KMS-11 (cell line): ENCODE results near the gene ANO5.

Experiments used
- H2AFZ ChIP-seq: fragments of 200-600 bp; sonication (generic); 2 replicates; pipeline ENCODE4 v1.6.1; 2016; ENCODE audit warnings: antibody characterized with exemption, mixed run types, low read depth
- H3K27ac ChIP-seq: fragments of 200-600 bp; sonication (generic); 2 replicates; pipeline ENCODE4 v1.6.1; 2016; ENCODE audit warnings: mild to moderate bottlenecking, mixed run types
- H3K27me3 ChIP-seq: fragments of 200-600 bp; sonication (generic); 2 replicates; pipeline ENCODE4 v1.6.1; 2017; ENCODE audit warnings: mild to moderate bottlenecking, low read depth, mixed run types, moderate library complexity; ENCODE audit not compliant: insufficient read depth
- H3K36me3 ChIP-seq: fragments of 200-600 bp; sonication (generic); 2 replicates; pipeline ENCODE4 v1.6.1; 2017; ENCODE audit warnings: mild to moderate bottlenecking, mixed run types; ENCODE audit not compliant: insufficient read depth
- H3K4me1 ChIP-seq: fragments of 200-600 bp; sonication (generic); 2 replicates; pipeline ENCODE4 v1.6.1; 2016; ENCODE audit warnings: mild to moderate bottlenecking, low read depth, mixed run types; ENCODE audit not compliant: poor library complexity, severe bottlenecking
- H3K4me2 ChIP-seq: fragments of 200-600 bp; sonication (generic); 2 replicates; pipeline ENCODE4 v1.7.0; 2016; ENCODE audit warnings: mild to moderate bottlenecking, mixed run types
- H3K4me3 ChIP-seq: fragments of 200-600 bp; sonication (generic); IDR thresholded peaks from 2 replicates; pipeline ENCODE4 v1.6.1; 2017; ENCODE audit warnings: low read depth, low read length, mixed read lengths; ENCODE audit not compliant: insufficient read depth
- H3K79me2 ChIP-seq: fragments of 200-600 bp; sonication (generic); 2 replicates; pipeline ENCODE4 v1.6.1; 2016; ENCODE audit warnings: low read depth, mixed run types; ENCODE audit not compliant: insufficient read depth
- H3K9ac ChIP-seq: fragments of 200-600 bp; sonication (generic); 2 replicates; pipeline ENCODE4 v1.6.1; 2016; ENCODE audit warnings: mild to moderate bottlenecking, mixed run types
- H4K20me1 ChIP-seq: fragments of 200-600 bp; sonication (generic); 2 replicates; pipeline ENCODE4 v1.6.1; 2016; ENCODE audit warnings: mild to moderate bottlenecking, mixed run types; ENCODE audit not compliant: insufficient read depth
- CTCF ChIP-seq: fragments of 200-600 bp; sonication (generic); conservative IDR thresholded peaks from 2 replicates; pipeline ENCODE4 v1.6.1; 2017; ENCODE audit warnings: low read depth, mild to moderate bottlenecking, antibody characterized with exemption, low read length, moderate library complexity, mixed read lengths

The ANO5 gene

GRCh38 chr11:22169833-22170232 is 23.1 kb upstream of the ANO5 start:
- Histone ChIP-seq H3K4me1 (no peaks in the 10 kb centered on the region), H3K9ac (no peak overlapping the region), H3K27me3 (no peaks in the 10 kb centered on the region), H3K4me3 (no peak overlapping the region), H3K27ac (no peak overlapping the region), H3K79me2 (no peaks in the 10 kb centered on the region), H3K36me3 (no peaks in the 10 kb centered on the region), H4K20me1 (no peaks in the 10 kb centered on the region), H3K4me2 (no peak overlapping the region), H2AFZ (no peak overlapping the region)
- TF ChIP-seq CTCF = no peak; the same call in 1 of the 2 replicates

- Histone ChIP-seq H2AFZ (no peak overlapping the region), H3K27ac (no peak overlapping the region), H4K20me1 (no peaks in the 10 kb centered on the region), H3K4me1 (no peaks in the 10 kb centered on the region), H3K79me2 (no peaks in the 10 kb centered on the region), H3K27me3 (no peaks in the 10 kb centered on the region), H3K9ac (no peak overlapping the region), H3K4me3 (no peak overlapping the region), H3K4me2 (no peak overlapping the region), H3K36me3 (no peaks in the 10 kb centered on the region)
- TF ChIP-seq CTCF = no peak
Observed at GRCh38 chr11:22173532-22173931, 19.4 kb upstream of the ANO5 start.

GRCh38 chr11:22177186-22177585 is 15.7 kb upstream of the ANO5 start:
- Histone ChIP-seq H3K4me2 (no peak overlapping the region), H3K27me3 (no peaks in the 10 kb centered on the region), H3K4me3 (no peak overlapping the region), H4K20me1 (no peaks in the 10 kb centered on the region), H3K36me3 (no peaks in the 10 kb centered on the region), H2AFZ (no peak overlapping the region), H3K9ac (no peak overlapping the region), H3K79me2 (no peaks in the 10 kb centered on the region), H3K4me1 (no peaks in the 10 kb centered on the region), H3K27ac (no peak overlapping the region)
- no peak for TF ChIP-seq CTCF

DNA sequence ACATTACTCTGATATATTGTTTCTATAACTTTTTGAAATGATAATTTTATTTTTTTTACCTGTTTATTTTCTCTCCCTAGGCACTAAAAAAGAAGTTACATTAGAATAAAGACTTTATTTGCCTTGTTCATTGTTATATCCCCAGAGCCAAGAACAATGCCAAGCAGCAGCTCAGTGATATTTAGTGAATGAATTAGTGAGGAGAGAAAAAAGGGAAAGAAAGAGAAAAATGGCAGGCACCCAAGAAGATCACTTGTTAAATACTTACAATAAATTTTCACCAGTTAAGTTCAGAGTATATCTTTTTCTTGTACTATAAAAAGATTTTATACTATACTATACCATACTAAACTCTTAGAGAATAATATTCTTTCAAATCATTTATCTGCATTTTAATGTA is 13.3 kb upstream of the ANO5 start:
- H4K20me1 ChIP-seq = no peaks in the 10 kb centered on the region
- no peak overlapping the region for H2AFZ ChIP-seq
- H3K4me1 ChIP-seq = no peaks in the 10 kb centered on the region
- no peaks in the 10 kb centered on the region for H3K27me3 ChIP-seq
- H3K79me2 ChIP-seq = no peaks in the 10 kb centered on the region
- no peak overlapping the region for H3K4me2 ChIP-seq
- no peak overlapping the region for H3K4me3 ChIP-seq
- no peak overlapping the region for H3K9ac ChIP-seq
- no peaks in the 10 kb centered on the region for H3K36me3 ChIP-seq
- H3K27ac ChIP-seq = no peak overlapping the region
- TF ChIP-seq CTCF = no peak

DNA sequence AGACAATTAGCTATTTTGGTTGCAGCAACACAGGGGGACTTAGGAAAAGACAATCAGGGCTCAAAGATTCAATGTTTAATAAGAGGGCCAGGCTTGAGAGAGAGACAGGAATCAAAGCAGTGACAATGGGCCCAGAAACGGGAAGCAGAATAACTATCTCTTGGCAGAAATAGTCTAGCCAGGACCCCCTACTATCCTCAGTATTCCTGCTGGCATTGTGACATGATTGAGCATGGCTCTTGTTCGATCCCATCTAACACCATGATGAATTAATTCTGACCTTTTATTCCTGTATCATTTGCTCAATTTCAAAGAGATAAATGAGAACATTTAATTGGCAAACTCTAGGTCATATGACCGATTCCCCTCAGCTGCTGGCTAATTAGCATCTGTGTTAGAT is 12.8 kb upstream of the ANO5 start:
- H3K4me1 ChIP-seq = no peaks in the 10 kb centered on the region
- H3K4me3 ChIP-seq = no peak overlapping the region
- no peaks in the 10 kb centered on the region for H3K79me2 ChIP-seq
- no peak overlapping the region for H2AFZ ChIP-seq
- no peaks in the 10 kb centered on the region for H4K20me1 ChIP-seq
- H3K27ac ChIP-seq = no peak overlapping the region
- H3K9ac ChIP-seq = no peak overlapping the region
- TF ChIP-seq CTCF = no peak
- no peaks in the 10 kb centered on the region for H3K36me3 ChIP-seq
- no peaks in the 10 kb centered on the region for H3K27me3 ChIP-seq
- H3K4me2 ChIP-seq = no peak overlapping the region
